Activated CD4-positive, alpha-beta T cell treated with anti-CD3 and anti-CD28 coated beads for 48 hours (primary cell): Measurements from ENCODE around the gene RRM1.
A peak's percentile ranks its signal among the peaks of the same experiment; 100 is the strongest.
"Not testable (repeated sequence)": the region's sequence is repeated elsewhere in the genome, so short reads cannot be mapped to it uniquely, and the experiment has no call there.

Experiments used
- DNase-seq: peaks from one replicate; pipeline ENCODE4 v3.0.0-alpha.2; 2020

The RRM1 gene

DNA sequence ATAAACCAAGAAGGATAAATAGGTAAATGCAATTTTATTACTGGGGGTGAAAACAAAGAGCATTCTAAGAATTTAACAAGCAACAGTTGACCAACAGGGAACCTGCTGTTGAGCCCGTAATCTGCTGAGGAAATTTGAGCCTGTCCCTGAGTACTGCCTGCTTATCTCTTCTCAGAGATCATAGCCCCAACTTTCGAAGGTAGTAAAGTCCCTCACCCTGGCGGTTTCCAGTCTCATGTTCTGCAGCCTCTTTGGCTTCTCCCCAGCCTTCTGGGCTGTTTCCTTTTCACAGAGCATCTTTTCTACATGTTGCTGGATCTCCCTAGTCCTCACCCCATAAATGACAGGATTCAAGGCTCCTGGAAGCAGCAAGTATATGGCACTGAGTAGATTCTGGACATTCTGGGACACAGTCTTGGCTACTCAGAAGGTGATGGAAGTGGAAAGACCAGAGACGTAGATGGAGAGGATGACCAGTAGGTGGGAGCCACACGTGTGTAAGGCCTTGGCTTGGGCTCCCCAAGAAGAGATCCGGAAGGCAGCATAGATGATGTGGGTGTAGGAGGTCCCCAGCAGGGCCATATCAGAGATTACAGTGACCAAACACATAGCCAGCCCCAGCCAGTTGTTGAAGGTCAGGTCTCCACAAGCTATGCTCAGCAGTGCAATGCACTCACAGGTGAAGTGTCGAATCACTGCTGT is 51.6 kb downstream of the RRM1 start:
- no peak for DNase-seq

DNA sequence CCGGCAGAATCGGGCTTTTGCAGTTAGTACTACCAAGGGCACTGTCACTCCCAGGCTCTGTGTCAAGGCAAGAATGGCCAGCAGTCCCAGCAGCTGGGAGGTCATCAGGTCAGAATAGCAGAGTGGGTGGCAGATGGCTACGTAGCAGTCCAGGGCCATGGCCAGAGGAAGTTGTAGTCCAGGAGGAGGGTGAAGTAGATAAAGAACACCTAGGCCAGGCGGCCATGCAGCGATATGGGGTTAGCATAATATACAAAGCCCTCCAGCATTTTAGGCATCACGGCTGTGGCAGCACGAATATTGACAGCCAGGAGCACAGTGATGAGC is 52.1 kb downstream of the RRM1 start:
- DNase-seq, result no peak

GRCh38 chr11:4154503-4154902 is 59.9 kb downstream of the RRM1 start:
- no peak for DNase-seq

- no peak for DNase-seq
Measured at GRCh38 chr11:4156571-4156970, 62.0 kb downstream of the RRM1 start.

GRCh38 chr11:4158818-4159217 is 64.2 kb downstream of the RRM1 start:
- not testable (repeated sequence) for DNase-seq

DNA sequence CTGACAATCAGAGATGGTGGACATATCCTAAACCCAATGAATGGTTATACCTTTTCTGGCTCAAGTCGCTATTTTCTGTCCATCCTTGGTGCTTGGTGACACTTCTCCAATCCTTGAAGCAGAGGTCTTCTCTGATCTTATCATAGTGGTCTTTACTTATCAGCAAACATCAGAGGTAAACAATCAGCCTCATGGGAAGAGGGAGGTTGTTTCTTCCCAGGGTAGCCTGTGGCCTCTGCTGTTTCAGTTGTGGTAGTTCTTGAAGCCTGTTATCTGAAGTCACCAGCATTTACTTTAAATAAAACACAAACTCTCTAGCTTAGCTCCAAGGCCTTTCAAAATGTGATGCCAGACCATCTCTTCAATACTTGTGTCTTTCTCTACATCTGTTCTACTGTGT is 66.7 kb downstream of the RRM1 start:
- no peak for DNase-seq

- no peak for DNase-seq
Measured at GRCh38 chr11:4164884-4165590, 70.4 kb downstream of the RRM1 start.

- DNase-seq, result no peak
Measured at GRCh38 chr11:4167292-4167691, 72.7 kb downstream of the RRM1 start.

GRCh38 chr11:4167758-4168157 is 73.2 kb downstream of the RRM1 start:
- no peak for DNase-seq

DNA sequence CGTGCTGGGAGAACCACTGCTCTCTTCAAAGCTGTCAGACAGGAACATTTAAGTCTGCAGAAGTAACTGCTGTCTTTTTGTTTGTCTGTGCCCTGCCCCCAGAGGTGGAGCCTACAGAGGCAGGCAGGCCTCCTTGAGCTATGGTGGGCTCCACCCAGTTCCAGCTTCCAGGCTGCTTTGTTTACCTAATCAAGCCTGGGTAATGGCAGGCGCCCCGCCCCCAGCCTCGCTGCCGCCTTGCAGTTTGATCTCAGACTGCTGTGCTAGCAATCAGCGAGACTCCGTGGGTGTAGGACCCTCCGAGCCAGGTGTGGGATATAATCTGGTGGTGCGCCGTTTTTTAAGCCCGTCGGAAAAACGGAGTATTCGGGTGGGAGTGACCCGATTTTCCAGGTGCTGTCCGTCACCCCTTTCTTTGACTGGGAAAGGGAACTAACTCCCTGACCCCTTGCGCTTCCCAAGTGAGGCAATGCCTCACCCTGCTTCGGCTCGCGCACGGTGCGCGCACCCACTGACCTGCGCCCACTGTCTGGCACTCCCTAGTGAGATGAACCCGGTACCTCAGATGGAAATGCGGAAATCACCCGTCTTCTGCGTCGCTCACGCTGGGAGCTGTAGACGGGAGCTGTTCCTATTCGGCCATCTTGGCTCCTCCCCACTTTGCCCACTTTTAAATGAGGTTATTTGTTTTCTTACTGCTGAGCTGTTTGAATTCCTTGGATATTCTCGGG is 81.2 kb downstream of the RRM1 start:
- DNase-seq, result not testable (repeated sequence)

- no peak for DNase-seq
Measured at GRCh38 chr11:4178813-4179662, 84.4 kb downstream of the RRM1 start.

DNA sequence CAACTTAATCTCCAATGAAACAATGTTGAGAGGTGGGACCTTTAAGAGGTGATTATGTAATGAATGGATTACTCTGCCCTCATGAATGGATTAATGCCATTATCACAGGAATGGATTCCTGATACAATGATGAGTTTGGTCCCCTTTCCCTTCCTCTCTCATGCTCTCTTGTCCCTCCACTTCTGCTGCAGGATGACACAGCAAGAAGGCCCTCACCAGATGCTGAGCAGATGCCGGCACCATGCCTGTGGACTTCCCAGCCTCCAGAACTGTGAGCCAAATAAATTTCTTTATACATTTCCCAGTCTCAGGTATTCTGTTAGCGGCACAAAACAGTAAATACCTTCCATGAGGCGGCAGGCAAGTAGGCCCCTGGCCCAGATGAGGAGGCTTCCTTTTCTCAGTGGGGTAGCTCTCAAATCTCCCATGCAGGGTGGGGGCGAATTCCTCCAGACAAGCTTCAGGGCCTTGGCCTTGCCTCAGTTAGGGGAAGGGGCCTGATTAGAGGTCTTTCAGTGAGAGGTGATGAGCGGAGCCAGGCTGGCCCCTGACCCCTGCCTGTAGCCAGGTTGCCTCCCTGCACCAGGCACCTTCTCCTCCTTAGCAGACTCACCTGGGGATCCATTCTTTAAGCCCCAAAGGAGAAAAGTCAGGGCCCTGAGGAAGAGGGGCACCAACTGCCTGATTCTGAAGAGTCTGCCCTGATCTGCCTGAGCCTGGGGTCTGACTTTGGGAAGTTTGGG is 86.0 kb downstream of the RRM1 start:
- no peak for DNase-seq

GRCh38 chr11:4181782-4182721 is 87.5 kb downstream of the RRM1 start:
- peak; percentile 64 for DNase-seq

GRCh38 chr11:4183410-4184057 is 88.9 kb downstream of the RRM1 start:
- DNase-seq, result no peak

GRCh38 chr11:4184163-4184916 is 89.7 kb downstream of the RRM1 start:
- no peak for DNase-seq

DNA sequence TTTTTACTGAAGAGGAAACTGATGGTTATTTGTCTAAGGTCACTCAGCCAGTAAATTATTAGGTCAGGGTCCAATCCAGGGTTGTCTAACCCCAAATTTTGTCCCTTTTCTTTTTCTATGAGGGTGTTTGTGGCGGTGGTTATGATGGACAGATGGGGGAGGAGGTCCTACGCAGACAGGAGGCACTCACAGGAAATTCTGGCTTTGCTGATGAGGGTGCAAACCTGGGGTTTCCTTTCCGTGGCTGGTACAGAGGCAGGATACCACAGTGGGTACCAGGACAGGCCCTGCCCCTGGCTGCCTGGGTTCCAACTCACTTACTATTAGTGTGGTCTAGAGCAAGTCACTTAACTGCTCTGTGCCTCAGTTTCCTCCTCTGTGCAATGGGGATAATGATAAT is 91.0 kb downstream of the RRM1 start:
- no peak for DNase-seq

- DNase-seq, result no peak
Measured at GRCh38 chr11:4186464-4187054, 92.0 kb downstream of the RRM1 start.

DNA sequence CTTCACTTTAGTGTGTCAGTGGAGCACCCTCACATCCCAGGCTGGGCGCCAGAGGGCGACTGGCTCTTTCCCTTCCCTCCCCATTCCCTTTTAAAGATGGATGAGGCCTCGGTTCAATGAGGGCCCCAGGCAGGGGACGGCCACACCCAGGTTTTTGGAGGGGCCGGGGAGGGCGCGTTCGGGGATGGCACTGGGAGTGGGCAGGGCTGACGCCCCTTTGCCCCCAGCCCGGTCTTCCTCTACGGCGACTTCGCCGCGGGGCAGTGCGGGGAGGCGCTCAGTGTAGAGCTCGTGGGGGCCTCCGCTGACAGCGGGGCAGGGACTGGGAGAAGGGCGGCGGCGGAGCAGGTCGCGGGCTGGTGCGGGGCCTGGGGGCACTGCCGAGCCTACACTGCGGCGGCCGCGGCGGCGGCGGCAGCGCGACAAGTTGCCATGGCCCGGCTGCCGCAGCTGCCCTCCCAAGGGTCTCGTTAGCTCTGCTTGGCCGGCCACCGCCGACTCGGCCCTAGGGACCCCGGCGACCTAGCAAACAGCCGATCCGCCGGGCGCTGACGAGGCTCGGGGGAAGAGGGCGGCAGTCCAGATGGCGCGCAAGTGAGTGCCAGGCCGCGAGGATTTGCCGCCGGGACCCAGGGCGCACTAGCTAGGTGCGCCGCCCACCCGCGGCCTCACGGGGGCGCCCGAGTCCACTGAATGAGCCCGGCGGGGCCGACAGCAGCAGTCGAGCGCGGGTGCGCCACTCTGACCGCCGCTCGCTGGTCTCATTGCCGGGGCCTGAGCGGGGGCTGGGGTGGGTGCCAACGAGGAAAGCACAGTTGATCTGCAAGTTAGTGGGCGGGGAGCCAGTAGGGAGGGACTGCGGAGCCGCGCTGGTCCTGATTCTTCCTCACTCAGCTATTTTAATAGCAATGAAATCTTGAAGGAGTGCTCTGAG is 92.7 kb downstream of the RRM1 start:
- peak; percentile 89 for DNase-seq
